DND-41 (cell line): Measurements from ENCODE around the gene NAGA.

Experiments used
- CTCF ChIP-seq: IDR thresholded peaks from 2 replicates; pipeline ENCODE4 v1.5.1; 2012; ENCODE audit warnings: borderline replicate concordance, low read length, moderate library complexity, mild to moderate bottlenecking; ENCODE audit not compliant: poor library complexity, severe bottlenecking; ENCODE audit errors: extremely low read depth
- EZH2 ChIP-seq: IDR thresholded peaks from 3 replicates; pipeline ENCODE4 v1.6.1; 2012; ENCODE audit warnings: borderline replicate concordance, low read depth, mild to moderate bottlenecking, moderate library complexity, low read length, inconsistent platforms; ENCODE audit not compliant: severe bottlenecking

GRCh38 chr22:42116848-42117424 lies 46.3 kb upstream of the NAGA start:
- TF ChIP-seq CTCF (peak; percentile 32), EZH2 (no peak)
